Heart left ventricle (tissue), 16 donors: ENCODE results near the gene LCA5L. TPM values are rescaled to one million over a fixed set of nuclear protein-coding genes. Genes with fewer than 3 reads are reported as not detected.

Experiments used
- ATAC-seq, 4 donors: fragments of 200-7000 bp; cut with Tn5 transposase; one replicate each; pipeline ENCODE4 v1.9.1; 2020 to 2022; ENCODE audit warnings: moderate library complexity in 4 of 4, mild to moderate bottlenecking in 3 of 4, moderate number of reproducible peaks in 1 of 4
- DNase-seq, 5 donors: peaks; one replicate each; pipeline ENCODE4 v3.0.0-alpha.2; 2020
- H3K27ac ChIP-seq, 12 donors: fragments of 200-600 bp; sonication (generic) in 4 of 12; one replicate each; pipeline versions ENCODE4 v1.5.0 to v1.8.0; 2016 to 2022; ENCODE audit warnings: mild to moderate bottlenecking in 2 of 12
- H3K27me3 ChIP-seq, 9 donors: fragments of 200-600 bp; sonication (generic) in 2 of 9; one replicate each; pipeline versions ENCODE4 v1.5.1 to v1.8.0; 2016 to 2022; ENCODE audit warnings: mild to moderate bottlenecking in 3 of 9
- H3K36me3 ChIP-seq, 9 donors: fragments of 200-600 bp; sonication (generic) in 2 of 9; one replicate each; pipeline versions ENCODE4 v1.5.0 to v1.8.0; 2018 to 2022; ENCODE audit warnings: mild to moderate bottlenecking in 2 of 9
- H3K4me1 ChIP-seq, 12 donors: fragments of 200-600 bp; sonication (generic) in 4 of 12; one replicate each; pipeline versions ENCODE4 v1.5.0 to v1.8.0; 2016 to 2022; ENCODE audit warnings: mild to moderate bottlenecking in 3 of 12
- H3K4me3 ChIP-seq, 12 donors: fragments of 200-600 bp; sonication (generic) in 4 of 12; one replicate each; pipeline versions ENCODE4 v1.5.0 to v1.8.0; 2017 to 2022; ENCODE audit warnings: mild to moderate bottlenecking in 9 of 12, moderate library complexity in 4 of 12
- H3K9me3 ChIP-seq, 12 donors: fragments of 200-600 bp; sonication (generic) in 4 of 12; one replicate each; pipeline versions ENCODE4 v1.5.0 to v1.8.0; 2016 to 2022; ENCODE audit warnings: mild to moderate bottlenecking in 1 of 12
- POLR2A ChIP-seq, 2 donors: fragments of 450-650 bp; IDR thresholded peaks; one replicate each; pipeline ENCODE4 v1.6.1; 2017; ENCODE audit warnings: antibody characterized with exemption in 2 of 2, mild to moderate bottlenecking in 2 of 2, moderate library complexity in 2 of 2
- WGBS, 4 donors: extraction: QIAGEN DNeasy Blood & Tissue Kit in 2 of 4; methylation state at CpG; one replicate each; pipeline versions ENCODE4 v1.1.5 to v1.1.7; 2013 to 2018; 5-methylcytosine and 5-hydroxymethylcytosine counted together
- intact Hi-C, 10 donors: fragments of 100-400 bp; cut with DNase I; formaldehyde crosslinking; loops; one replicate each; pipeline versions ENCODE4 v1.11.1 to v1.14.2; 2022
- polyA plus RNA-seq, 2 donors: library from polyadenylated mRNA; stranded (reverse); fragments of 200-250 nt; gene quantifications; one replicate each; pipeline ENCODE4 v1.2.3, GENCODE V29; 2013
- total RNA-seq, 9 donors: library from RNA; depleted of rRNA in 2 of 9; stranded (reverse); fragments of >200 nt in 2 of 9; fragmentation: NEBNext Ultra II Directional in 3 of 9; extraction: Animal tissue kit (Norgen Biotek cat#: 25700) in 3 of 9; gene quantifications; one replicate each; pipeline versions ENCODE4 v1.1.0 to v1.2.4, GENCODE V29; 2016 to 2023
- TF ChIP-seq, protein P1 (sequence below), 12 donors: fragments of 200-600 bp; sonication (generic) in 4 of 12; IDR thresholded peaks; one replicate each; pipeline versions ENCODE4 v1.5.0 to v1.8.0; 2018 to 2022; ENCODE audit warnings: antibody characterized with exemption in 12 of 12, mild to moderate bottlenecking in 5 of 12
- donor health status: ischemic (EF 13 %, LVEDD 7.1; RV severe dilation, severe dysfunction).
- donor health status: healthy with polysubstance abuse.
- donor health status: DM: no; HTN: yes; CAD: no.
- donor health status: DM: no; HTN: no; CAD: no.
- donor health status: ischemic (EF 25% LVEDD 6.9; RV normal size, moderate dysfunction).
- donor health status: ischemic (EF 25% LVEDD 5.7; RV mildly dilated, moderate dysfunction).
- donor health status: healthy.
- donor health status: DM: yes; HTN: yes; CAD: no.
- donor health status: ischemic (EF 35%, LVEDD 5.7; RV mildly dilated, moderate dysfunction).
- donor health status: nonischemic (EF 11% LVEDD 7.7; RV severe dilation, severe dysfunction).
- donor health status: DM: yes; HTN: yes; CAD: no.
- donor health status: PGD.
- donor health status: ischemic (EF 29% LVEDD 5.4; RV normal size, mild dysfunction).
- donor health status: nonischemic (EF 23%, LVEDD 6.1; RV moderate dilation, normal function).

The LCA5L gene
- total and polyA plus RNA-seq, 11 donors, result 0.65 to 1.5 (median 1.0) TPM; not detected in 2

DNA sequence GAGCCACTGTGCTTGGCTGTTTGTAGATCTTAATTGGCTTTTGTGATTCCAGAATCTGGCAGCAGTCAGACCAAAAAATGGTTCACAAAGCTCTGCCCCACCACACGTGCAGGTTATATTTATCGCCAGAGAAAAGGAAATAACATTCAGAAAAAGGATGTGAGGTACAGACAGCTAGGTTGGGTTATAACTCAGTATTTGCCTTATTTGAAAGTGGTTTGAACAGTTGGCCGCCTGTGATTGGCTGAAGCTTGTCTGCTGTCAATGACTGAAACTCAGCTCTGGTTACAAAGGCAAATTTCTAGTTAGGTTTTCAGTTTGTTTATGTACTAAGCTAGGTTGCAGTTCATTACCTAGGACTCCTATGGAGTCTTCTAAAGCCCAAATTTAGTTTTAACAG is 15.8 kb upstream of the LCA5L start:
- Histone ChIP-seq H3K27me3 (no peaks in the 10 kb centered on the region), H3K4me1 (peaks cover 0 to 3% (median 0%) of the 10 kb centered on the region in 12 donors), H3K27ac (no peak overlapping the region), H3K4me3 (no peak overlapping the region), H3K36me3 (peaks cover 0 to 26% (median 8%) of the 10 kb centered on the region in 9 donors), H3K9me3 (no peaks in the 10 kb centered on the region)
- DNase-seq, result no peak
- intact Hi-C loops, result no loop called here
- 65 to 70% (median 67%) methylated on average over 3 of the region's 3 CpGs for WGBS, 4 donors
- no peak for TF ChIP-seq POLR2A (IDR thresholded peaks at IDR 0.05)
- TF ChIP-seq, protein P1, sequence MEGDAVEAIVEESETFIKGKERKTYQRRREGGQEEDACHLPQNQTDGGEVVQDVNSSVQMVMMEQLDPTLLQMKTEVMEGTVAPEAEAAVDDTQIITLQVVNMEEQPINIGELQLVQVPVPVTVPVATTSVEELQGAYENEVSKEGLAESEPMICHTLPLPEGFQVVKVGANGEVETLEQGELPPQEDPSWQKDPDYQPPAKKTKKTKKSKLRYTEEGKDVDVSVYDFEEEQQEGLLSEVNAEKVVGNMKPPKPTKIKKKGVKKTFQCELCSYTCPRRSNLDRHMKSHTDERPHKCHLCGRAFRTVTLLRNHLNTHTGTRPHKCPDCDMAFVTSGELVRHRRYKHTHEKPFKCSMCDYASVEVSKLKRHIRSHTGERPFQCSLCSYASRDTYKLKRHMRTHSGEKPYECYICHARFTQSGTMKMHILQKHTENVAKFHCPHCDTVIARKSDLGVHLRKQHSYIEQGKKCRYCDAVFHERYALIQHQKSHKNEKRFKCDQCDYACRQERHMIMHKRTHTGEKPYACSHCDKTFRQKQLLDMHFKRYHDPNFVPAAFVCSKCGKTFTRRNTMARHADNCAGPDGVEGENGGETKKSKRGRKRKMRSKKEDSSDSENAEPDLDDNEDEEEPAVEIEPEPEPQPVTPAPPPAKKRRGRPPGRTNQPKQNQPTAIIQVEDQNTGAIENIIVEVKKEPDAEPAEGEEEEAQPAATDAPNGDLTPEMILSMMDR (IDR thresholded peaks at IDR 0.05), result no peak
- ATAC-seq, result no peak

DNA sequence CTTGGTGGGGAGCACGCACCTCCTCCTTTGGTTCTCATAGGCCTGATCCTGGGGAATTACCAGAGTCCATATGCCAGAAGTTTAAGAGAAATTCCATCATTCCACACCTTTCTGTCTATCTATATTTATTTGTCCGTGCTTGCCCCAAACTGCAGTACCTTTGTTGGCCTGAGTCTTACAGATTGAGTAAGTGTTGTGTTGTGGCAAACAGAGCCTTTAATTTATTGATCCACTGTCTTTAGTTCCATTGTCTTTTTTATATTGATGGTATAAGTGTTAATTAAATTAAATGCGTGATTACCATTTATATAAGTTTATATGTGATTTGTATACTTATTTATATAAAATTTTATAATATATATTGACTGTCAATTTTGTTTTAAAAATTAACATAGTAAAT is 11.1 kb upstream of the LCA5L start:
- intact Hi-C loops, result no loop called here
- TF ChIP-seq, protein P1 (IDR thresholded peaks at IDR 0.05), result peak in 4 of 12 donors; percentile 8 to 53 (median 44)
- no peak for TF ChIP-seq POLR2A (IDR thresholded peaks at IDR 0.05)
- Histone ChIP-seq H3K36me3 (no peaks in the 10 kb centered on the region), H3K27ac (no peak overlapping the region), H3K9me3 (no peaks in the 10 kb centered on the region), H3K4me1 (peaks cover 0 to 28% (median 9%) of the 10 kb centered on the region in 12 donors), H3K27me3 (no peaks in the 10 kb centered on the region), H3K4me3 (no peak overlapping the region)
- 73 to 85% (median 79%) methylated on average over 3 of the region's 3 CpGs for WGBS, 4 donors
- ATAC-seq, result no peak
- no peak for DNase-seq

DNA sequence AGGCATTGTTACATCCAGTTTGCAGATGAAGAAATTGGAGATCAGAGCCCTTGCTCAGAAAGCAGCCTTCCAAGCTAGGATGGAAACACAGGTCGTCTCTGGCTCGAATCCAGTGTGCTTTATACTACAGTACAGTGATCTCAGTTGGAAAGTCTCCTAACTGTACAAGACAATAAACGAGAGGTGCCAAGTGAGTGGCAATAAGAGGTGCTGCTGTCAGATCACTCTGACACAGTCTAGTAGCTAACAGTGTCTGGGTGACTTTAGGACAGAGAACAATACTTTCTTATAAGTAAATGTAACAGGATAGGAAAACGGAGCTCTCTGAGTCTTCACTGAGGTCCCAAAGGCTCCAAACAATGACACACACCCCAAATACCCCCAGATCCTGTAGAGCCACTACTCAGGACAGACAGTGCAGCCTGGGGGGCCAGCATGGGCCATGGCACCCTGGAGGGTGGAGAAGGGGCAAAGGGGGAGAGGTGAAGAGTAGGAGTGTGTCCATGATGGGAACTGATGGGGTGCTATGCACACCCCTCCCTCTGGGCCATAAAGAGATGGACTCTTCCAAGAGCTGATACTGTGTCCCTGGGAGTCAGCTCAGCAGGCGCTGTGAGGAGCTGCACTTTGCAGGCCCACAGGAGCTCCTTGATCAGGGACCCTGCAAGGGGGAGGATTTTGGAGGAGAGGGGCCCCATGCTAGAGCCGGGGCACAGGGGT is 9.5 kb upstream of the LCA5L start:
- Histone ChIP-seq H3K27ac (peak overlapping the region in 6 of 12 donors; percentile 3 to 70 (median 38)), H3K9me3 (no peaks in the 10 kb centered on the region), H3K27me3 (no peaks in the 10 kb centered on the region), H3K4me3 (peak overlapping the region in 3 of 12 donors; percentile 16 to 22 (median 18)), H3K36me3 (no peaks in the 10 kb centered on the region), H3K4me1 (peaks cover 0 to 34% (median 11%) of the 10 kb centered on the region in 12 donors)
- ATAC-seq (peak; percentile 53 to 68 (median 60)), DNase-seq (peak in 2 of 5 donors; percentile 41 to 50)
- no peak for TF ChIP-seq POLR2A (IDR thresholded peaks at IDR 0.05)
- TF ChIP-seq, protein P1 (IDR thresholded peaks at IDR 0.05), result no peak
- 35 to 55% (median 48%) methylated on average over 5 to 6 of the region's 6 CpGs for WGBS, 4 donors
- intact Hi-C loops, result no loop called here

DNA sequence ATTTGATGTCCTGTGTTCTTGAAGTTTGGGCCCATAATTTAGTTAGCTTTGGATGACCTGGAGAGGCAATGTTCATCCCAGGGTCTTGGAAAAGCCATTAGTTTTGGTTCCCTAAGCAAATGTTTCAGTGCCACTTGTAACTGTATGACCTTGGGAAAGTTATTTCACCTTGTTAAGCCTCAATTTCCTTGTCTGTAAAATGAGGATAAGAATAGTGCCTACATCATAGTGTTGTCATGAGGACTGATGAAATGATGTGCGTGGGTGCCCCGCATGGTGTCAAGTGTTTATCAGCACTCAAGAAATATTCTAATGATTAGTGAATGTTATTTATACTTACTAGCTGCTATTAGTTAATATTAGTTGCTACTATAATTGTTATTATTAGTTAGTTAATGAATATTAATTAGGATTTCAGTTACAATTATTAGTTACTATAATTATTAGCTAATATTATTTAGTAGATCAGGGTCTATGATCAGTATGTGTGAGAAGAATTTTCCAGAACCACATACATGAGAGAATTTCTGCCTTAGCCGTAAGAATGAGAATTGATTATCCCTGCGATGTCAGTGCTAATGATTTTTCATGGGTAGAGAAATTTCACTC is 8.1 kb upstream of the LCA5L start:
- ATAC-seq, result no peak
- 71 to 82% (median 78%) methylated on average over 4 of the region's 4 CpGs for WGBS, 4 donors
- Histone ChIP-seq H3K27ac (peak overlapping the region in 9 of 12 donors; percentile 85 to 96 (median 89)), H3K9me3 (no peaks in the 10 kb centered on the region), H3K4me3 (peak overlapping the region in 9 of 12 donors; percentile 21 to 61 (median 54)), H3K4me1 (peaks cover 0 to 35% (median 11%) of the 10 kb centered on the region in 12 donors), H3K36me3 (no peaks in the 10 kb centered on the region), H3K27me3 (no peaks in the 10 kb centered on the region)
- intact Hi-C loops, result no loop called here
- no peak for DNase-seq
- TF ChIP-seq, protein P1 (IDR thresholded peaks at IDR 0.05), result no peak
- no peak for TF ChIP-seq POLR2A (IDR thresholded peaks at IDR 0.05)
